Adipose tissue (tissue), 3 donors: ENCODE measurements around the gene GAST. TPM values are rescaled to one million over a fixed set of nuclear protein-coding genes. Genes with fewer than 3 reads are reported as not detected.

Source experiments
- H3K27ac ChIP-seq: one replicate; pipeline ENCODE4 v1.5.1; 2013; ENCODE audit warnings: low read depth, low read length
- WGBS, 3 donors: extraction: QIAGEN DNeasy Blood & Tissue Kit; methylation state at CpG; one replicate each; pipeline ENCODE4 v1.1.7; 2013; 5-methylcytosine and 5-hydroxymethylcytosine counted together
- polyA plus RNA-seq, 3 donors: library from polyadenylated mRNA; stranded (reverse); fragments of 200-250 nt; gene quantifications; one replicate each; pipeline ENCODE4 v1.2.3, GENCODE V29; 2013
- donor health status: healthy with polysubstance abuse.
- donor health status: Bipolar disorder and iron deficiency.
- donor health status: healthy.

Gene GAST
- polyA plus RNA-seq, 3 donors, result 2.4 TPM; not detected in 2

- WGBS, 3 donors, result 1% methylated on average over 64 to 77 of the region's 77 CpGs
- H3K27ac ChIP-seq, result no peak within 1 kb of the TSS
Observed at GRCh38 chr17:41734139-41734948, 22.2 kb downstream of the GAST start, which contains the start of gene HAP1. TSS of gene HAP1 (minus strand) at chr17:41734643. CDS start at chr17:41734634, 9 bp downstream.

GRCh38 chr17:41734949-41735313 is 22.8 kb downstream of the GAST start:
- 3 to 6% (median 5%) methylated on average over 23 of the region's 23 CpGs for WGBS, 3 donors

GRCh38 chr17:41735744-41736143 is 23.6 kb downstream of the GAST start:
- 73 to 93% (median 86%) methylated on average over 4 of the region's 4 CpGs for WGBS, 3 donors

More at GRCh38 chr17:41734949-41735313, 22.8 kb downstream of the GAST start:
- H3K27ac ChIP-seq, result no peak overlapping the region

DNA sequence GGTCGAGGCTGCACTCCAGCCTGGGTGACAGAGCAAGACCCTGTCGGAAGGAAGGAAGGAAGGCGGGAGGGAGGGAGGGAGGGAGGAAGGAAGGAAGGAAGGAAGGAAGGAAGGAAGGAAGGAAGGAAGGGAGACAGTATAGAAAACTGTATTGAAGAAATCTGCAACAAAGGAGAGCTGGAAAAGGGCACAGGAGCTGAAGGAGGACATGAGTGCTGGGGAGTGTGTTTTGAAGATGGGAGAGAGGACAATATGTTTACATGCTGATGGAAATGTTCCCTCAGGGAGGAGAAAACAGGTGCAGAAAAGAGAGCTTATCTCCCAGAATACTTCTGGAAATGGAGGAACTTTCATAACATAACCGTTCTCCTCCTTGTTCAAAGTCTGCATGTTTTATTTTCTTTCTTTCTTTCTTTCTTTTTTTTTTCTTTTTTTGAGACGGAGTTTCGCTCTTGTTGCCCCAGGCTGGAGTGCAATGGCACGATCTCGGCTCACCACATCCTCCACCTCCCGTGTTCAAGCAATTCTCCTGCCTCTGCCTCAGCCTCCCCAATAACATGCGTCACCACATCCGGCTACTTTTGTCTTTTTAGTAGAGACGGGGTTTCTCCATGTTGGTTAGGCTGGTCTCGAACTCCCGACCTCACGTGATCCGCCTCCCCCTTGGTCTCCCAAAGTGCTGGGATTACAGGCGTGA is 25.0 kb downstream of the GAST start:
- no peak overlapping the region for H3K27ac ChIP-seq
- 68 to 70% (median 68%) methylated on average over 15 to 17 of the region's 17 CpGs for WGBS, 3 donors

More at GRCh38 chr17:41735744-41736143, 23.6 kb downstream of the GAST start:
- no peak overlapping the region for H3K27ac ChIP-seq

GRCh38 chr17:41737680-41738023 is 25.5 kb downstream of the GAST start:
- no peak overlapping the region for H3K27ac ChIP-seq
- 32 to 50% (median 34%) methylated on average over 5 of the region's 5 CpGs for WGBS, 3 donors

GRCh38 chr17:41738077-41738800 is 26.1 kb downstream of the GAST start:
- WGBS, 3 donors, result 17 to 33% (median 30%) methylated on average over 10 of the region's 10 CpGs
- H3K27ac ChIP-seq, result no peak overlapping the region

DNA sequence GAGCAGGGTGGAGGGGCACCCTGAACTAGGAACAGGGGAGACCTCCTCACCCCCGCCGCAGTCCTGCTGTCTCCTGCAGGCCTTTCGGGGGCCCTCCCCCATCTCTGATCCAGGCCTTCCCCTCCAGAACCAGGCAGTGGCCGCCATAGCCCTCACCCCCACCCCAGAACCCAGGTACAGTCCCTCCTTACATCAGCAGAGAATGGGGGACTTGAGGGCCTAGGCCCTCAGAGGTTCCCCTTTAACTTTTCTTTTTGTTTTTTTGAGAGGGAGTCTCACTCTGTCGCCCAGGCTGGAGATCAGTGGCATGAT is 26.6 kb downstream of the GAST start:
- WGBS, 3 donors, result 94 to 98% (median 97%) methylated on average over 5 of the region's 5 CpGs
- no peak overlapping the region for H3K27ac ChIP-seq

- 51 to 76% (median 62%) methylated on average over 9 of the region's 9 CpGs for WGBS, 3 donors
Observed at GRCh38 chr17:41739661-41740352, 27.7 kb downstream of the GAST start.

DNA sequence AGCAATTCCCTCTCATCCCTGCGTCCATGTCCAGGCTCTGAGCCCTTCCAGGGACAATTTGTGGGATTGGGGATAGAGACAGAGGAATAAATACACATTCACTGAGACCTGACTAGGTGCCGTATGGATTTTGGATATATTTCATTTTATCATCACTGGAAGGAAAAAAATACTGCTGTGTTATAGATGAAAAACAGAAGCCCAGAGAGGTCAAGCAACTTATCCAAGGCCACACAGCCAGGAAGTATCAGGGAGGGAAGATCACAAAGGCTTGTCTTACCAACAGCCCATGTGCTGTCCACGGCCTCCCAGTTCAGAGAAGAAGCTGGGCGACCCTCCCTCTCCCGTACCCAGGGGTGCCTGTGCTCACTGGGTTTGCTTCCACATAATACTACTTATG is 28.4 kb downstream of the GAST start:
- 91 to 95% (median 91%) methylated on average over 5 of the region's 5 CpGs for WGBS, 3 donors
- no peak overlapping the region for H3K27ac ChIP-seq

More at GRCh38 chr17:41739661-41740352, 27.7 kb downstream of the GAST start:
- no peak overlapping the region for H3K27ac ChIP-seq

GRCh38 chr17:41741709-41742108 is 29.6 kb downstream of the GAST start:
- H3K27ac ChIP-seq, result no peak overlapping the region
- 72 to 89% (median 84%) methylated on average over 9 of the region's 9 CpGs for WGBS, 3 donors

DNA sequence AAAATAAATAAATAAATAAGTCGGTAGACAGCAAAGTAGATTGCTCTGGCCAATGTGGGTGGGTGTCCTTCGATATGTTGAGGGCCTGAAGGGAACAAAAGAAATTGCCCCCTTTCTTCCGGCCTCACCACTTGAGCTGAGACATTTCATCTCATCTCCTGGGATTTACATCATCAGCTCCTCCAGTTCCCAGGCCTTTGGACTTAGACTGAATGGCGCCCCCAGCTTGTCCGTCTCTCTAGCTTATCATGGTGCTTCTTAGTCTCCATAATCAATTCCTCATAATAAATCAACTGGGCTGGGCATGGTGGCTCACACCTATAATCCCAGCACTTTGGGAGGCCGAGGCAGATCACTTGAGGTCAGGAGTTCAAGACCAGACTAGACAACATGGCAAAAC is 36.1 kb downstream of the GAST start:
- 82 to 88% (median 82%) methylated on average over 6 of the region's 6 CpGs for WGBS, 3 donors
- H3K27ac ChIP-seq, result no peak overlapping the region

DNA sequence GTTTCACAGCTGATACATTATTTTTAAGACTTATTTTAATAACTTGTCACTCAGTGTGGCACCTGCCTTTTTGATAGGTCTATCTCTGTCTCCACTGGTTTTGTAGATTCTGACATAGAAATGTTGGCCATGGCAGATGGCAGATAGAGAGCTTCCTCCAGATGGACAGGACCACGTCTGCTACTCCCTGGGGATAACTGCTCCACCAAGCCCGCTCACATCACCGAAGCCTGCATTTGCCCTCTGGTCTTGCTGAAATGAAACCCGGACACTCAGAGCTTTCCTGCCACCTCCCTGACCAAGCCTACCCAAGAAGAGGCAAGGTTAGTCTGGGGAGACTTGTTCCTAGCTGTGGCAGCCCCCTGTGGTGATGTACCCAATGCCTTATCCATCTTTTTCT is 38.7 kb downstream of the GAST start:
- no peak overlapping the region for H3K27ac ChIP-seq
- WGBS, 3 donors, result 70 to 90% (median 72%) methylated on average over 4 of the region's 4 CpGs

GRCh38 chr17:41751288-41751687 is 39.2 kb downstream of the GAST start:
- H3K27ac ChIP-seq, result no peak overlapping the region
- WGBS, 3 donors, result 73 to 78% (median 73%) methylated on average over 3 of the region's 3 CpGs

DNA sequence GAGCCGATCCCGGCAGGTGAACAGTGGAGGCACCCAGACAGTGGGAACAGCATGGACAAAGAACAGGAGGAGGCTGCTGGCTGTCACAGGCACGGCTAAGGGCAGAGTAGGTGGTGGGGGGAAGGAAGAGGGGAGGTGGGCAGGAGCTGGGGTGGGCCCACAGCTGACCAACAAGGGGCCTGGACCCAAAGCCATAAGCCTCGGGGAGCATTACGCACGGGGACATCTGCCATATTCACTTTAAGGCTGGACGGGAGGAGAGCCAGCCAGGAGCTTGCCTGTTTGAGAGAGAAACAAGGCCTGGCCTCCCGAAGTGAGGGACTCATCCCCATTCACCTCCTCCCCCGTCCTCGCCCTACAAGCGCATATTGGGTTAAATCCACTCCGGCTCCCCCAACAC is 41.9 kb downstream of the GAST start:
- no peak overlapping the region for H3K27ac ChIP-seq
- 86 to 91% (median 87%) methylated on average over 11 to 12 of the region's 12 CpGs for WGBS, 3 donors

DNA sequence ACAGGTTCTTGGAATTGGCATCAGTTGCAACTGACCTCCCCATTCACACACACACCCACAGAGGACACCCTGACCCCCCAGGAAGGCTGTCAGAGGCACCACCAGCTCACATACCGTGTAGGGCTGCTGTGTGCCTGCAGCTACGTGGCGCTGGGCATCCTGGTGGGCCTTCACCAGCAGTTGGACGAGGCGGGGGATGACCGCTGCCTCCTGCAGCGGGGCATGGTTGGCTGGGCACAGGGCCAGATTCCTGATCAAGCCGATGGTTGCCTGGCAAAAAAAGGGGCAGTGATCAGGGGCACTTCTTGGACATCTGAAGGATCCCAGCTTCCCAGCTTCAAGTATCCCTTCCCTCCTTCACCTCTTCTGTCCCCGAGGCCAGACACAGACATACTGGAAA is 46.5 kb downstream of the GAST start:
- WGBS, 3 donors, result 82 to 87% (median 86%) methylated on average over 9 of the region's 9 CpGs
- H3K27ac ChIP-seq, result no peak overlapping the region

GRCh38 chr17:41760878-41761277 is 48.7 kb downstream of the GAST start:
- WGBS, 3 donors, result 89 to 96% (median 90%) methylated on average over 6 of the region's 6 CpGs
- H3K27ac ChIP-seq, result no peak overlapping the region

GRCh38 chr17:41762391-41762790 is 50.3 kb downstream of the GAST start:
- WGBS, 3 donors, result 85 to 97% (median 93%) methylated on average over 6 of the region's 6 CpGs
- H3K27ac ChIP-seq, result no peak overlapping the region

DNA sequence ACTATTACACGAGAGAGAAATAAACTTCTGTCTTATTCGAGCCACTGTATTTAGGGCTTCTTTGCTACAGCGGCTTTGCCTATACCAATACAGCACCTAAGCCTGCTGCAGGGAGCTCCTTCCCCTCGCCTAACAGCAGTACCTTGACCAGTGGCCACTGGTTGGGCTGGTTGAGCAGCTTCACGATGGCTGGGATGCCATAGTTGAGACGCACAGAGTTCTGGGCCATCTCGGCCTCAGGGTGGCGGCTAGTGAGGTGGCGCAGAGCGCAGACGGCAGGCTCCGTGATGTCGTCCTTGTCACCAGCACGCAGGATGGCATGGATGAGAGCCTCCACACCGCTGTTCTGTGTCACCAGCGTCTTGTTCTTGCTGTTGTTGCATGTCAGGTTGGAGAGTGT is 50.7 kb downstream of the GAST start:
- WGBS, 3 donors, result 95 to 97% (median 96%) methylated on average over 16 of the region's 16 CpGs
- H3K27ac ChIP-seq, result no peak overlapping the region

DNA sequence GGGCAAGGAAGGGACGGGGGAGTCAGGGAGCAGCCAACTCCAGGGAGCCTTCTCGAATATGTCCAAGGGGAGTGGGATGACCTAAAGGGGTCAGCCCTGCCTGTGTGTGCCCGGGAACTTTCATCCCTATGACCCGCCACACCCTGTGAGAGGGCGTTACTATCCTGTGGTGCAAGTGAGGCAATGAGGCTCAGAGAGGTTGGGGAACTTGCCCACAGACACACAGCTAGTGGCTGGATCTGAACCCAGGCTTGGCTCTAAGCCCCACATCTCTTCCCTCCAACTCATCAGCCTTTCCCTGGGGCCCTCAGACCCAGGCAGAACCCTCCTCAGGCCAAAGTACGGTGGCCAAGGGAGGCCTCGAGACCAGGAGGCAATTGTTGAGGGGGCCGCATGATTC is 51.2 kb downstream of the GAST start:
- H3K27ac ChIP-seq, result no peak overlapping the region
- WGBS, 3 donors, result 89 to 94% (median 92%) methylated on average over 8 of the region's 8 CpGs
